ENCODE data around the gene CYP27A1.

Gene CYP27A1

DNA sequence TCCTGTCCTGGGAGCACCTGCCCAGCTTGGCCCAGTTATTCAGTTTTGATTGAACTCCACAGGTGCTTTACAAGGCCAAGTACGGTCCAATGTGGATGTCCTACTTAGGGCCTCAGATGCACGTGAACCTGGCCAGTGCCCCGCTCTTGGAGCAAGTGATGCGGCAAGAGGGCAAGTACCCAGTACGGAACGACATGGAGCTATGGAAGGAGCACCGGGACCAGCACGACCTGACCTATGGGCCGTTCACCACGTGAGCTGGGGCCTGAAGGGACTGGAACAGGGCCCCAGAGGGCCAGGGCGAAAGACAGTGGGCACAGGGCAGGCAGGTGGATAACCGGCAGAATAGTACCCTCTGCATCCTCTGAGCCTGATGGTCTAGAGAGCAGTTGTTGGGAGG is 27.6 kb downstream of the CYP27A1 start:
- no peak overlapping the region for H3K4me3 ChIP-seq (ENCODE audit: low read depth, low read length)

DNA sequence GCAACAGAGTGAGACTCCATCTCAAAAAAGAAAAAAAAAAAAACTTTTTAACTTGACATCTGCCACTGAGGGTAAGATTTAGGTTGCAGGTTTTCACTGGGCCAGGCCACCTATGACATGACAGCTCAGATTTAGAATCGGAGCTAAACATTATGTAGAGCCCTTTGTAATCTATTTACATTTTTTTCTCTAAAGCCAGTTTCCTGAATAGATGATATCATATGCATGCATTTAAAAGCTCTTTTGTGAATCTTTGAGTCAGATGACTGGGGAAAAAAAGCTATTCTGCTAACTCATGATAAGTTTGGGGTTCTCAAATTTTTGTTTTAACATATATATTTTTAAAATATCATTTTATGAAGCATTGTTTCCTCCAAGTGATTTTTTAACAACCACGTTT is 28.3 kb downstream of the CYP27A1 start:
- no peak overlapping the region for H3K4me3 ChIP-seq (ENCODE audit: low read depth, low read length)

- H3K4me3 ChIP-seq (ENCODE audit: low read depth, low read length): no peak overlapping the region
Measured at GRCh38 chr2:218811382-218811781, 29.4 kb downstream of the CYP27A1 start.

DNA sequence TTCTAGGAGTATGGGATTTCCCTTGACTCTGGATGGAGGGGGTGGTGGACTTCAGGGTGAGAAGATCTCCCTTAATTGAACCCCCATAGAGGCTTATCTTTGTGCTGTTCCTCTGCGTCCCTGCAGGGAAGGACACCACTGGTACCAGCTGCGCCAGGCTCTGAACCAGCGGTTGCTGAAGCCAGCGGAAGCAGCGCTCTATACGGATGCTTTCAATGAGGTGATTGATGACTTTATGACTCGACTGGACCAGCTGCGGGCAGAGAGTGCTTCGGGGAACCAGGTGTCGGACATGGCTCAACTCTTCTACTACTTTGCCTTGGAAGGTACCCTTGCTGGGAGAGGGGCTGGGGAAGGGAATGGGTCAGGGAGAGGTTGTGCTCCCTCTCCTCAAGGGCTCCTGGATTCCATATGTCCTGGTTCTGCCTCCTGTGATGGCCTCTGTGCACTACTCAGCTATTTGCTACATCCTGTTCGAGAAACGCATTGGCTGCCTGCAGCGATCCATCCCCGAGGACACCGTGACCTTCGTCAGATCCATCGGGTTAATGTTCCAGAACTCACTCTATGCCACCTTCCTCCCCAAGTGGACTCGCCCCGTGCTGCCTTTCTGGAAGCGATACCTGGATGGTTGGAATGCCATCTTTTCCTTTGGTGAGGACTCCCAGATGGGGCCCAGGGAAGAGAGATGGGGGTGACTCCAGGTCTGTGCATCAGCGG is 30.3 kb downstream of the CYP27A1 start:
- no peak overlapping the region for H3K4me3 ChIP-seq (ENCODE audit: low read depth, low read length)

- H3K4me3 ChIP-seq (ENCODE audit: low read depth, low read length): no peak overlapping the region
Measured at GRCh38 chr2:218812861-218813260, 30.9 kb downstream of the CYP27A1 start.

- no peak overlapping the region for H3K4me3 ChIP-seq (ENCODE audit: low read depth, low read length)
Measured at GRCh38 chr2:218813771-218814460, 32.0 kb downstream of the CYP27A1 start.

DNA sequence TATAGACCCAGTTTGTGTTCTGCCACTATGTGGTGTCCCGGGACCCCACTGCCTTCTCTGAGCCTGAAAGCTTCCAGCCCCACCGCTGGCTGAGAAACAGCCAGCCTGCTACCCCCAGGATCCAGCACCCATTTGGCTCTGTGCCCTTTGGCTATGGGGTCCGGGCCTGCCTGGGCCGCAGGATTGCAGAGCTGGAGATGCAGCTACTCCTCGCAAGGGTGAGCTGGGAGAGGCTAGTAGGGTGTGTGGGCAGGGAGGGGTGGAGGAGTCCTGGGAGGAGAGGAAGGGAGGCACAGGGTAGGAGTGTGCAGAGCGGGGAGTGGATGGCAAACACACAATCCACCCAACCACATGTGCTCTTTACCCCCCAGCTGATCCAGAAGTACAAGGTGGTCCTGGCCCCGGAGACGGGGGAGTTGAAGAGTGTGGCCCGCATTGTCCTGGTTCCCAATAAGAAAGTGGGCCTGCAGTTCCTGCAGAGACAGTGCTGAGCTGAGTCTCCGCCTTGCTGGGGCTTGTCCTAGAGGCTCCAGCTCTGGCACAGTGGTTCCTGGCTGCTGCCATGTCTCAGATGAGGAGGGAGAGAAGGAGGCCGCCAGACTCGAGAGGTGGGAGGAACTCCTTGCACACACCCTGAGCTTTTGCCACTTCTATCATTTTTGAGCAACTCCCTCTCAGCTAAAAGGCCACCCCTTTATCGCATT is 32.7 kb downstream of the CYP27A1 start:
- H3K4me3 ChIP-seq (ENCODE audit: low read depth, low read length): no peak overlapping the region

- no peak overlapping the region for H3K4me3 ChIP-seq (ENCODE audit: low read depth, low read length)
Measured at GRCh38 chr2:218815244-218815637, 33.3 kb downstream of the CYP27A1 start.

GRCh38 chr2:218815649-218816048 is 33.7 kb downstream of the CYP27A1 start:
- no peak overlapping the region for H3K4me3 ChIP-seq (ENCODE audit: low read depth, low read length)

DNA sequence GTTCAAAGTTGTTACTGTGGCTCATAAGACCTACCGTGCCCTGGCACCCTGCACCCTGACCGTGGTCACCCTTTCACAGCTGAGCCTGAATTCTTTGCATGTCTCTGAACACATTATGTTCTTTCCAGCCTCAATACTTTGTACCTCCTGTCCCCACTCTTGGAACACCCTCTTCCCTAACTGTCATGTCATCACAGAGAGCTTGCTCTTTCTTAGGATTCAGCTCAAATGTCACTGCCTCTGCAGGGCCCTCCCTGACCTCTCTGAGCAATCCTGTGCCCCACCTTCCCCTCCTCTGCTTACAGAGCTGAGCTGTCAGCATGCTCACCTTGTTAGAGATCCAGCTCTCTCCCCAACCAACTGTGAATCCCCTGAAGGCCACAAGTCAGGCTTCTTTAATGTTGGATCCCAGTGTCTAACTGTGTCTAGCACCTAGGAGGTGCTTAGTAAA is 34.6 kb downstream of the CYP27A1 start:
- no peak overlapping the region for H3K4me3 ChIP-seq (ENCODE audit: low read depth, low read length)

DNA sequence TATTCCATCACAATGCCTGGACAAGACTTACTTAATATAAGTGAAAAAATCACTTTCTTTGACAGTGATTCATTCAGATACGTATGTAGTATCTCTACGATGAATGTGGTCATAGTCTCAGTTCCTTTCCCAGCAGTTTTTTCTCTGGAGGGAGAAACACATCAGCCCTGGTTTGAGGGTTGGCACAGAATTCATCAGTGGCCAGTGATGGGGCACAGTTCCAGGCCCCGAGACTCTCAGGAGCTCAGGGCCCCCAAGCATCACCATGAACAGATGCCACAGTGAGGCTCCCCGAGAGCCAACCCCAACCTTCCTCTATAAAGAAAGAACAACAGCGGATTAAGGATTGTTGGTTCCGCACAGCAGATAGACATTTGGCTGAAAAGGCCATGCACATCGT is 37.1 kb downstream of the CYP27A1 start:
- no peak overlapping the region for H3K4me3 ChIP-seq (ENCODE audit: low read depth, low read length)

- no peak overlapping the region for H3K4me3 ChIP-seq (ENCODE audit: low read depth, low read length)
Measured at GRCh38 chr2:218820746-218821369, 38.9 kb downstream of the CYP27A1 start.

DNA sequence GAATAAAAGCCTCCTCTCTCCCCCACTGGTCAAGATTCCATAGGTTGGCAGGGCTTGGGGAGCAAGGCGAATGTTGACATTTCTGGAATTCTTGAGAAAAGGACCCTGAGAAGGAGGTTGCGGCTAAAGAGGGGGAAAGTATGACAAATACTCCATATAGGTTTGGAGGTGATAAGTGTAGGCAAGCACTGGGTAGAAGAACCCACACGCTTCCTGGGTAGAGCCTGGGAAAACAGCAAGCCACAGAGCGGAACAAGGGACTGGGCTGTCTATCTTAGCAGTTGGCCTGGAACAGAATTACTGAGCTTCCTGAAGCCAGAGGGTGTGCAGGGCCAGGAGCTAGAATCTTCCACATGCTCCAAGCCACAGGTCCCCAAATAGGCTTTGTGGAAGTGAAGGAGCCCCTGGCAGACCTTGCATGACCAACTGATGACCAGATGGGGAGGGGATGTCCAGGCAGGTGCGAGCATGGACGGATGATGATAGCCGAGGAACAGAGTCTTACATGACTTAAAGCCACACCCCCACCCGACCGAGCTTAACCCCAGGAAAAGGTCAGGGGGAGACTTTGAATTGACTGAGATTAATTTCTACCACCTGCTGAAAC is 39.8 kb downstream of the CYP27A1 start:
- no peak overlapping the region for H3K4me3 ChIP-seq (ENCODE audit: low read depth, low read length)

- H3K4me3 ChIP-seq (ENCODE audit: low read depth, low read length): no peak overlapping the region
Measured at GRCh38 chr2:218822622-218823021, 40.7 kb downstream of the CYP27A1 start.

- H3K4me3 ChIP-seq (ENCODE audit: low read depth, low read length): no peak overlapping the region
Measured at GRCh38 chr2:218823196-218823855, 41.4 kb downstream of the CYP27A1 start.

- no peak overlapping the region for H3K4me3 ChIP-seq (ENCODE audit: low read depth, low read length)
Measured at GRCh38 chr2:218824004-218824403, 42.1 kb downstream of the CYP27A1 start.

DNA sequence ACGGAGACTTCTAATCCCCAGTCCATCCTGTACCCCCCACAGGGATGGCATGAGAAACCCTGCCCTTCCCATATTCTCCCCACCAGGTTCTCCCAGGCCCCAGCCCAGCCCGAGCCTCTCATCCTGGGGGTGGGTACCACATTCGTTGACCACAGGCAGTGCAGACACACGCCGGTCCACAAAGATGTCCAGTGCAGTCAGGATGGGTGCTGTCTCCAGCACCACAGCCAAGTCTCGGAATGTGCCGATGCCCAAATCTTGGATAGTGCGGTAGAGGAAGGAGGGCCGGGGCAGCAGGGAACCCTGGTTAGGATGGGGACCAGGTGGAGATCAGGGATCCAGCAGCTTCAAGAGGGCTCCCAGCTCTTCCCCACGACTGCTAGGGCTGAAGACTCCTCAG is 44.8 kb downstream of the CYP27A1 start:
- H3K4me3 ChIP-seq (ENCODE audit: low read depth, low read length): no peak overlapping the region

DNA sequence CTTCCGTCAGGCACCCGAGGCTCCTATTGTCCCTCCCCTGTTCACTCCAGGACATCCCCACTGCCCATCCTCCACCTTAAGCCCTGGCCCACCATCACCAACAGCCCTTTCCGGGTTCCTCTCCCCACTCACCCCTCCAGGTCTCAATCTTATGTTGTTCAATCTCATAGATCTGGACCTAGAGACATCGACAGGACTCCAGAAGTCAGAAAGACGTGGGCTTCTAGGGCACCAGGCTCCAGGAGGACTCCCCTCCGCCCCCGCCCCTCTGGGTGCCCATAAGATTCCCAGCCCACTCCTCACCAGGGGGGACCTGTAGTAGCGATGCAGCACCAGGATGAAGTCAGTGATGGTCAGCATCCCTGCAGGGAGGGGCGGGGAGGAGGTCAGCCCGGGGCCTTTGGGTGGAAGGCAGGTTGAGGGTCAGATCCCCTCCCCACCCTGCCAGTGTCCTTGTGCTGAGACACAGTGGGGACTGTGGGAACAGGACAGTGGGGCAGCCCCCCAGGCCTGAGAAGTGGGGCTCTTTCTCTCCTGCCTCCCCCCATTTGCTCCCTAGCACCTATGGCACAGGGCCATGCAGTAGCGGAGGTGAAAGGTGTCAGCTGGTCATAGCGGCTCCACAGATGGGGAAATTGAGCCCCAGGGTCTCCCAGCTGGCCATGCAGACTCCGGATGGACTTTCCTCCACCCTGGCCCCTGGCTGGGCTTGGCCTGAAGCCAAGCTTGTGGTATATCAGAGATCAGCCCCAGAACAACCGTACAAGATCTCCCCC is 45.9 kb downstream of the CYP27A1 start:
- no peak overlapping the region for H3K4me3 ChIP-seq (ENCODE audit: low read depth, low read length)

GRCh38 chr2:218828477-218828778 is 46.5 kb downstream of the CYP27A1 start:
- H3K4me3 ChIP-seq (ENCODE audit: low read depth, low read length): no peak overlapping the region

- H3K4me3 ChIP-seq (ENCODE audit: low read depth, low read length): no peak overlapping the region
Measured at GRCh38 chr2:218829868-218830451, 48.0 kb downstream of the CYP27A1 start.

Data from iPS-11a (cell line).